ENCODE results near the gene RRAGC. TPM values are rescaled to one million over a fixed set of nuclear protein-coding genes. Genes with fewer than 3 reads are reported as not detected.
"Not testable (repeated sequence)": the region's sequence is repeated elsewhere in the genome, so short reads cannot be mapped to it uniquely, and the experiment has no call there.

Gene RRAGC
- total and polyA plus RNA-seq, 9 donors: 11.4 to 37.5 (median 24.2) TPM

- Histone ChIP-seq H3K27ac (no peak overlapping the region), H3K9me3 (peaks cover 0 to 3% of the 10 kb centered on the region in 2 donors), H3K36me3 (no peaks in the 10 kb centered on the region), H3K27me3 (no peaks in the 10 kb centered on the region), H3K4me1 (ENCODE audit: insufficient read depth) (no peaks in the 10 kb centered on the region), H3K4me3 (no peak overlapping the region)
- TF ChIP-seq POLR2A (IDR thresholded peaks at IDR 0.05) (no peak), CTCF (IDR thresholded peaks at IDR 0.05) (no peak), EP300 (IDR thresholded peaks at IDR 0.05) (no peak)
- no peak for DNase-seq
- 55 to 73% (median 64%) methylated on average over 7 of the region's 7 CpGs for WGBS, 3 donors
- intact Hi-C loops (cut with DNase I): no loop called here
These were observed 45.1 kb downstream of the RRAGC start for GRCh38 chr1:38814444-38814983.

GRCh38 chr1:38812981-38813380 lies 46.6 kb downstream of the RRAGC start:
- no peaks in the 10 kb centered on the region for H3K27me3 ChIP-seq
- H3K4me3 ChIP-seq: no peak overlapping the region
- TF ChIP-seq CTCF (IDR thresholded peaks at IDR 0.05) (no peak), POLR2A (IDR thresholded peaks at IDR 0.05) (no peak), EP300 (IDR thresholded peaks at IDR 0.05) (no peak)
- no peak for DNase-seq
- WGBS, 3 donors: 58 to 69% (median 63%) methylated on average over 5 of the region's 5 CpGs
- H3K4me1 ChIP-seq (ENCODE audit: insufficient read depth): no peaks in the 10 kb centered on the region
- no peaks in the 10 kb centered on the region for H3K36me3 ChIP-seq
- intact Hi-C loops (cut with DNase I): no loop called here
- peaks cover 0 to 3% of the 10 kb centered on the region in 2 donors for H3K9me3 ChIP-seq
- no peak overlapping the region for H3K27ac ChIP-seq

- H3K36me3 ChIP-seq; H3K27me3 ChIP-seq; H3K4me3 ChIP-seq; DNase-seq; H3K4me1 ChIP-seq (ENCODE audit: insufficient read depth); H3K27ac ChIP-seq; H3K9me3 ChIP-seq; intact Hi-C loops (cut with DNase I): not testable (repeated sequence)
- WGBS, 3 donors: 77 to 90% (median 82%) methylated on average over 3 to 4 of the region's 4 CpGs
These were observed 48.1 kb downstream of the RRAGC start for GRCh38 chr1:38811466-38811865.

- no peaks in the 10 kb centered on the region for H3K27me3 ChIP-seq
- no peak for DNase-seq
- peaks cover 2% of the 10 kb centered on the region for H3K4me1 ChIP-seq (ENCODE audit: insufficient read depth)
- no peaks in the 10 kb centered on the region for H3K9me3 ChIP-seq
- no peaks in the 10 kb centered on the region for H3K36me3 ChIP-seq
- intact Hi-C loops (cut with DNase I): no loop called here
- TF ChIP-seq POLR2A (IDR thresholded peaks at IDR 0.05) (no peak), CTCF (IDR thresholded peaks at IDR 0.05) (no peak), EP300 (IDR thresholded peaks at IDR 0.05) (no peak)
- H3K4me3 ChIP-seq: no peak overlapping the region
- WGBS, 3 donors: 84 to 93% (median 90%) methylated on average over 1 of the region's 1 CpG
- no peak overlapping the region for H3K27ac ChIP-seq
These were observed 53.5 kb downstream of the RRAGC start for GRCh38 chr1:38806090-38806489.

- no peak overlapping the region for H3K27ac ChIP-seq
- intact Hi-C loops (cut with DNase I): no loop called here
- H3K4me3 ChIP-seq: no peak overlapping the region
- TF ChIP-seq POLR2A (IDR thresholded peaks at IDR 0.05) (no peak), EP300 (IDR thresholded peaks at IDR 0.05) (no peak), CTCF (IDR thresholded peaks at IDR 0.05) (no peak)
- H3K36me3 ChIP-seq: no peaks in the 10 kb centered on the region
- H3K9me3 ChIP-seq: no peaks in the 10 kb centered on the region
- WGBS, 3 donors: 61 to 66% (median 65%) methylated on average over 8 of the region's 8 CpGs
- H3K27me3 ChIP-seq: no peaks in the 10 kb centered on the region
- no peak for DNase-seq
- peaks cover 2% of the 10 kb centered on the region for H3K4me1 ChIP-seq (ENCODE audit: insufficient read depth)
These were observed 54.5 kb downstream of the RRAGC start for GRCh38 chr1:38805036-38805435.
